Measurements from ENCODE around the gene PIP4K2A. TPM values are rescaled to one million over a fixed set of nuclear protein-coding genes. Genes with fewer than 3 reads are reported as not detected.

The PIP4K2A gene
- polyA plus RNA-seq, 1 experiment, result 24.1 TPM

- no peak overlapping the region for H3K4me3 ChIP-seq (ENCODE audit: low read depth, low read length)
- H3K27me3 ChIP-seq (ENCODE audit: control insufficient read depth, insufficient read depth, low read length), result no peaks in the 10 kb centered on the region
- no peak for TF ChIP-seq CTCF (IDR thresholded peaks at IDR 0.05; ENCODE audit: low read depth, low read length)
- H3K9me3 ChIP-seq (ENCODE audit: control insufficient read depth, insufficient read depth, low read length), result no peaks in the 10 kb centered on the region
- no peak overlapping the region for H3K27ac ChIP-seq (ENCODE audit: low read depth, low read length)
- CTCF ChIA-PET, result no interaction called here
- DNase-seq (ENCODE audit: low read depth, low spot score), result no peak
- POLR2A ChIA-PET, result no interaction called here
Observed at GRCh38 chr10:22649994-22650393, 64.4 kb downstream of the PIP4K2A start.

GRCh38 chr10:22649390-22649841 is 65.0 kb downstream of the PIP4K2A start:
- H3K27ac ChIP-seq (ENCODE audit: low read depth, low read length), result no peak overlapping the region
- TF ChIP-seq CTCF (IDR thresholded peaks at IDR 0.05; ENCODE audit: low read depth, low read length), result no peak
- ChIA-PET CTCF (interaction anchor here (1.2 kb wide), 1 partner anchor 9 kb away, joined by 4 read pairs; no protein-coding TSS in a partner anchor), POLR2A (no interaction called here)
- H3K9me3 ChIP-seq (ENCODE audit: control insufficient read depth, insufficient read depth, low read length), result no peaks in the 10 kb centered on the region
- H3K27me3 ChIP-seq (ENCODE audit: control insufficient read depth, insufficient read depth, low read length), result no peaks in the 10 kb centered on the region
- H3K4me3 ChIP-seq (ENCODE audit: low read depth, low read length), result no peak overlapping the region
- no peak for DNase-seq (ENCODE audit: low read depth, low spot score)

- POLR2A ChIA-PET, result no interaction called here
- Histone ChIP-seq H3K4me3 (ENCODE audit: low read depth, low read length) (no peak overlapping the region), H3K9me3 (ENCODE audit: control insufficient read depth, insufficient read depth, low read length) (no peaks in the 10 kb centered on the region), H3K27me3 (ENCODE audit: control insufficient read depth, insufficient read depth, low read length) (no peaks in the 10 kb centered on the region), H3K27ac (ENCODE audit: low read depth, low read length) (no peak overlapping the region)
- no peak for TF ChIP-seq CTCF (IDR thresholded peaks at IDR 0.05; ENCODE audit: low read depth, low read length)
- CTCF ChIA-PET, result interaction anchor here (1.2 kb wide), 1 partner anchor 10 kb away, joined by 4 read pairs; no protein-coding TSS in a partner anchor
- no peak for DNase-seq (ENCODE audit: low read depth, low spot score)
Observed at GRCh38 chr10:22648547-22648961, 65.8 kb downstream of the PIP4K2A start.

GRCh38 chr10:22647244-22647643 is 67.1 kb downstream of the PIP4K2A start:
- DNase-seq (ENCODE audit: low read depth, low spot score), result no peak
- POLR2A ChIA-PET, result no interaction called here

GRCh38 chr10:22646388-22646853 is 68.0 kb downstream of the PIP4K2A start:
- Histone ChIP-seq H3K27me3 (ENCODE audit: control insufficient read depth, insufficient read depth, low read length) (no peaks in the 10 kb centered on the region), H3K4me3 (ENCODE audit: low read depth, low read length) (no peak overlapping the region), H3K9me3 (ENCODE audit: control insufficient read depth, insufficient read depth, low read length) (no peaks in the 10 kb centered on the region), H3K27ac (ENCODE audit: low read depth, low read length) (no peak overlapping the region)
- no peak for DNase-seq (ENCODE audit: low read depth, low spot score)
- ChIA-PET CTCF (no interaction called here), POLR2A (no interaction called here)
- no peak for TF ChIP-seq CTCF (IDR thresholded peaks at IDR 0.05; ENCODE audit: low read depth, low read length)

More at GRCh38 chr10:22647244-22647643, 67.1 kb downstream of the PIP4K2A start:
- Histone ChIP-seq H3K27me3 (ENCODE audit: control insufficient read depth, insufficient read depth, low read length) (no peaks in the 10 kb centered on the region), H3K4me3 (ENCODE audit: low read depth, low read length) (no peak overlapping the region), H3K27ac (ENCODE audit: low read depth, low read length) (no peak overlapping the region), H3K9me3 (ENCODE audit: control insufficient read depth, insufficient read depth, low read length) (no peaks in the 10 kb centered on the region)
- CTCF ChIA-PET, result no interaction called here
- TF ChIP-seq CTCF (IDR thresholded peaks at IDR 0.05; ENCODE audit: low read depth, low read length), result no peak
